ENCODE data around the gene DAPP1.

GRCh38 chr4:99853999-99854398 lies 37.4 kb downstream of the DAPP1 start:
- TF ChIP-seq IRF2 (CRISPR knock-in tag; IDR thresholded peaks at IDR 0.05; ENCODE audit: borderline replicate concordance, low read depth) (no peak), ATF2 (CRISPR knock-in tag; IDR thresholded peaks at IDR 0.05; ENCODE audit: borderline replicate concordance, low read depth) (no peak), EMX1 (CRISPR knock-in tag; IDR thresholded peaks at IDR 0.05) (no peak), SMAD4 (CRISPR knock-in tag; IDR thresholded peaks at IDR 0.05) (no peak), PREB (CRISPR knock-in tag; IDR thresholded peaks at IDR 0.05; ENCODE audit: borderline replicate concordance) (no peak), ZNF512 (CRISPR knock-in tag; IDR thresholded peaks at IDR 0.05; ENCODE audit: borderline replicate concordance) (no peak), NR2C2 (CRISPR knock-in tag; IDR thresholded peaks at IDR 0.05) (no peak), E2F4 (CRISPR knock-in tag; IDR thresholded peaks at IDR 0.05; ENCODE audit: borderline replicate concordance, low read depth) (no peak)
- TF ChIP-seq, protein P1, sequence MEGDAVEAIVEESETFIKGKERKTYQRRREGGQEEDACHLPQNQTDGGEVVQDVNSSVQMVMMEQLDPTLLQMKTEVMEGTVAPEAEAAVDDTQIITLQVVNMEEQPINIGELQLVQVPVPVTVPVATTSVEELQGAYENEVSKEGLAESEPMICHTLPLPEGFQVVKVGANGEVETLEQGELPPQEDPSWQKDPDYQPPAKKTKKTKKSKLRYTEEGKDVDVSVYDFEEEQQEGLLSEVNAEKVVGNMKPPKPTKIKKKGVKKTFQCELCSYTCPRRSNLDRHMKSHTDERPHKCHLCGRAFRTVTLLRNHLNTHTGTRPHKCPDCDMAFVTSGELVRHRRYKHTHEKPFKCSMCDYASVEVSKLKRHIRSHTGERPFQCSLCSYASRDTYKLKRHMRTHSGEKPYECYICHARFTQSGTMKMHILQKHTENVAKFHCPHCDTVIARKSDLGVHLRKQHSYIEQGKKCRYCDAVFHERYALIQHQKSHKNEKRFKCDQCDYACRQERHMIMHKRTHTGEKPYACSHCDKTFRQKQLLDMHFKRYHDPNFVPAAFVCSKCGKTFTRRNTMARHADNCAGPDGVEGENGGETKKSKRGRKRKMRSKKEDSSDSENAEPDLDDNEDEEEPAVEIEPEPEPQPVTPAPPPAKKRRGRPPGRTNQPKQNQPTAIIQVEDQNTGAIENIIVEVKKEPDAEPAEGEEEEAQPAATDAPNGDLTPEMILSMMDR (IDR thresholded peaks at IDR 0.05) = no peak
- TF ChIP-seq, protein P2, sequence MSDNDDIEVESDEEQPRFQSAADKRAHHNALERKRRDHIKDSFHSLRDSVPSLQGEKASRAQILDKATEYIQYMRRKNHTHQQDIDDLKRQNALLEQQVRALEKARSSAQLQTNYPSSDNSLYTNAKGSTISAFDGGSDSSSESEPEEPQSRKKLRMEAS (CRISPR knock-in tag; IDR thresholded peaks at IDR 0.05) = no peak
- TF ChIP-seq, protein P3, sequence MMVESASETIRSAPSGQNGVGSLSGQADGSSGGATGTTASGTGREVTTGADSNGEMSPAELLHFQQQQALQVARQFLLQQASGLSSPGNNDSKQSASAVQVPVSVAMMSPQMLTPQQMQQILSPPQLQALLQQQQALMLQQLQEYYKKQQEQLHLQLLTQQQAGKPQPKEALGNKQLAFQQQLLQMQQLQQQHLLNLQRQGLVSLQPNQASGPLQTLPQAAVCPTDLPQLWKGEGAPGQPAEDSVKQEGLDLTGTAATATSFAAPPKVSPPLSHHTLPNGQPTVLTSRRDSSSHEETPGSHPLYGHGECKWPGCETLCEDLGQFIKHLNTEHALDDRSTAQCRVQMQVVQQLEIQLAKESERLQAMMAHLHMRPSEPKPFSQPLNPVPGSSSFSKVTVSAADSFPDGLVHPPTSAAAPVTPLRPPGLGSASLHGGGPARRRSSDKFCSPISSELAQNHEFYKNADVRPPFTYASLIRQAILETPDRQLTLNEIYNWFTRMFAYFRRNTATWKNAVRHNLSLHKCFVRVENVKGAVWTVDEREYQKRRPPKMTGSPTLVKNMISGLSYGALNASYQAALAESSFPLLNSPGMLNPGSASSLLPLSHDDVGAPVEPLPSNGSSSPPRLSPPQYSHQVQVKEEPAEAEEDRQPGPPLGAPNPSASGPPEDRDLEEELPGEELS (CRISPR knock-in tag; IDR thresholded peaks at IDR 0.05) = no peak
